ENCODE measurements around the gene FAT1.

FAT1 gene

DNA sequence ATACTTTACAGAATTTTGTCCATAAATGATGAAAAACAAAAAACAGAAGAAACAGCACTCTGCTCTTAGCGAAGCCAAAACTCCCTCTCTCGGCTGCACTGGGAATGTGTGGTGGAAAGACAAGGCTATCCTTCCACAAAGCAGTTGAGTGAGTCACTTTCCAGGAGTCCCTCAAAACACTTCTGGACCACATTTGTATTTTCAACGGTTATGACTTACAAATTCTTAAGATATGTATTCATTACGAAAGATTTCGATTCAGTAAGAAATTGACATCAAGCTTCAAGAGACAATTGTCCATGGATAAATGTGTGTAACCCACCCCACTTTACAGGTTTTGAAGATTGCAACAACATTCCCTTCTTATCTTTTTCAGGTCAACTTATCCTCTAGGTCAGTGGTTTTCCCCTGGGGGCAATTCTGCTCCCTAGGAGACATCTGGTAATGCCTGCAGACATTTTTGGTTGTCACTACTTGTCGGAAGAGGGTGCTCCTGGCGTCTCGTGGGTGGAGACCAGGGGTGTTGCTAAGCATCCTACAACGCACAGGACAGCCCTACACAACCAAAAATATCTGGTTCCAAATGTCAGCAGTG is 101.6 kb downstream of the FAT1 start:
- DNase-seq, result no peak
- Histone ChIP-seq H3K4me3 (ENCODE audit: low read depth, low read length) (no peak overlapping the region), H3K9me3 (no peaks in the 10 kb centered on the region), H3K27me3 (no peaks in the 10 kb centered on the region; the same call in 1 of the 2 replicates), H3K36me3 (no peaks in the 10 kb centered on the region), H3K4me1 (no peaks in the 10 kb centered on the region)
- TF ChIP-seq, protein P1, sequence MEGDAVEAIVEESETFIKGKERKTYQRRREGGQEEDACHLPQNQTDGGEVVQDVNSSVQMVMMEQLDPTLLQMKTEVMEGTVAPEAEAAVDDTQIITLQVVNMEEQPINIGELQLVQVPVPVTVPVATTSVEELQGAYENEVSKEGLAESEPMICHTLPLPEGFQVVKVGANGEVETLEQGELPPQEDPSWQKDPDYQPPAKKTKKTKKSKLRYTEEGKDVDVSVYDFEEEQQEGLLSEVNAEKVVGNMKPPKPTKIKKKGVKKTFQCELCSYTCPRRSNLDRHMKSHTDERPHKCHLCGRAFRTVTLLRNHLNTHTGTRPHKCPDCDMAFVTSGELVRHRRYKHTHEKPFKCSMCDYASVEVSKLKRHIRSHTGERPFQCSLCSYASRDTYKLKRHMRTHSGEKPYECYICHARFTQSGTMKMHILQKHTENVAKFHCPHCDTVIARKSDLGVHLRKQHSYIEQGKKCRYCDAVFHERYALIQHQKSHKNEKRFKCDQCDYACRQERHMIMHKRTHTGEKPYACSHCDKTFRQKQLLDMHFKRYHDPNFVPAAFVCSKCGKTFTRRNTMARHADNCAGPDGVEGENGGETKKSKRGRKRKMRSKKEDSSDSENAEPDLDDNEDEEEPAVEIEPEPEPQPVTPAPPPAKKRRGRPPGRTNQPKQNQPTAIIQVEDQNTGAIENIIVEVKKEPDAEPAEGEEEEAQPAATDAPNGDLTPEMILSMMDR (IDR thresholded peaks at IDR 0.05; ENCODE audit: low read depth, low read length), result peak; percentile 9; the same call in 1 of the 2 replicates

DNA sequence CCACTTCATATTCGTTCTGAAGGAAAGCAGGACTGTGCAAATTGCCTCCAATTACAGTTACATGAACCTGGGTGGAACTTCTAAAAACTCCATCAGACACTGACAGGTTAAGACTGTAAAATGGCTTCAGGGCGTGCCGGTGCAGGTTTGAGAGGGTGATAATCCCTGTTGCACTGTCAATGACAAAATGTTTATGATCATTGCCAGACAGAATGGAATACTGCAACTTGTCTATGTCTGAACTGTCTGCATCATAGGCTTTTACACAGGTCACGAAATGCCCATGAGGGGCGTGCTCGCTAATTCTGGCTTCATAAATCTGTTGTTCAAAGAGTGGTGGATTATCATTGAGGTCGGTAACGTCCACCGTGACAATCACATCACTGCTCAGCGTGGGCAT is 104.6 kb downstream of the FAT1 start:
- H3K9me3 ChIP-seq, result no peaks in the 10 kb centered on the region
- TF ChIP-seq, protein P1 (IDR thresholded peaks at IDR 0.05; ENCODE audit: low read depth, low read length), result no peak
- H3K4me3 ChIP-seq (ENCODE audit: low read depth, low read length), result no peak overlapping the region
- no peaks in the 10 kb centered on the region; the same call in none of the 2 replicates for H3K27me3 ChIP-seq
- H3K36me3 ChIP-seq, result no peaks in the 10 kb centered on the region
- H3K4me1 ChIP-seq, result no peaks in the 10 kb centered on the region
- no peak for DNase-seq

DNA sequence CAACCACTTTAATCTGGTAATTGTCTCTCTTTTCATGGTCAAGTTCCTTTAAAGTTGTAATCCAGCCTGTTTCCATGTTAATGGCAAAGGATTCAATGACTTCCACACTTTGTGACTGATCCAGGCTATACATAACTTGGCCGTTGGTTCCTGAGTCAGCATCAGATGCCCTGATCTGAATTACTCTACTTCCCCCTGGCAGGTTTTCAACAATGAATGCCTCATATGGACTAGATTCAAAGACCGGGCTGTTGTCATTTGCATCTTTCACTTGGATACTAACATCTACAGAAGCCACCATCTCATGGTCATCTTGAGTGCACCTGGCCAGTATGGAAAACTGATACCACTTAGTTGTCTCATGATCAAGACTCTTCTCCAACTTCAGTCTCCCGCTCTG is 105.7 kb downstream of the FAT1 start:
- no peak overlapping the region for H3K4me3 ChIP-seq (ENCODE audit: low read depth, low read length)
- TF ChIP-seq, protein P1 (IDR thresholded peaks at IDR 0.05; ENCODE audit: low read depth, low read length), result no peak
- H3K9me3 ChIP-seq, result no peaks in the 10 kb centered on the region
- H3K4me1 ChIP-seq, result no peaks in the 10 kb centered on the region
- no peak for DNase-seq
- H3K36me3 ChIP-seq, result no peaks in the 10 kb centered on the region
- H3K27me3 ChIP-seq, result peaks cover 4% of the 10 kb centered on the region

DNA sequence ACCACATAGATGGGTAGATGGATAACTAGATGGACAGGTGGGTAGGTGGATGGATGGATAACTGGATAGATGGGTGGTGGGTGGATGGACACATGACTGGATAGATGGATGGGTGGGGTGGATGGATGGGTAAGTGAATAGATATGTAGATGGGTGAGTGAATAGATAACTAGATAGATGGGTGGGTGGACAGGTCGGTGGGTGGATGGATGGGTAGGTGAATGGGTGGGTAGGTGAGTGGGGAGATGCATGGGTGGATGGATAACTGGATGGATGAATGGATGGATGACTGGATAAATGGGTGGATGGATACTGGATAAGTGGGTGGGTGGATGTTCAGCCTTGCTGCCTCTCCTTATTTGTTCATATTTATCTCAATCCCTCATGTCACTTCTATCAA is 116.2 kb downstream of the FAT1 start:
- no peaks in the 10 kb centered on the region for H3K27me3 ChIP-seq
- H3K4me1 ChIP-seq, result no peaks in the 10 kb centered on the region
- DNase-seq, result no peak
- H3K36me3 ChIP-seq, result no peaks in the 10 kb centered on the region
- H3K4me3 ChIP-seq (ENCODE audit: low read depth, low read length), result no peak overlapping the region
- no peaks in the 10 kb centered on the region for H3K9me3 ChIP-seq
- TF ChIP-seq, protein P1 (IDR thresholded peaks at IDR 0.05; ENCODE audit: low read depth, low read length), result no peak

DNA sequence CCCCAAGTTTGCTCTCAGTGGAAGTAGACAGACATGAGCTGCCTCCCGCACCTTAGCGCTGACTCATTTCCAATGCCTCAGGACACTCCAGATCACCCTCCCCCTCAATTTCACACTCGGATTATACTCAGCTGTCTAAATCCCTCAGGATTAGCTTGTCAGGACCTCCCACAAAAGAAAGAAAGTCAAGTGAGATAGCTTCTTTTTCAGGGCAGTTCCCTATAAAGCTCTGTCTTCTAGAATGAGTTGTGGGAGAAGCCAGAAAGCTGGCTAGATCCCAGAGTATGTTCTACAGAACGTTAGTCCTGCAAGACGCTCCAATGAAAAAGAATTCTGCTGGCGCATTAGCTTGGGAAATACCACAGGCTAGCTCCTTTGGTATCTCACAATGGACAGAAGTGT is 117.1 kb downstream of the FAT1 start:
- Histone ChIP-seq H3K36me3 (no peaks in the 10 kb centered on the region), H3K27me3 (no peaks in the 10 kb centered on the region), H3K9me3 (no peaks in the 10 kb centered on the region), H3K4me1 (no peaks in the 10 kb centered on the region), H3K4me3 (ENCODE audit: low read depth, low read length) (no peak overlapping the region)
- TF ChIP-seq, protein P1 (IDR thresholded peaks at IDR 0.05; ENCODE audit: low read depth, low read length), result no peak
- DNase-seq, result no peak

DNA sequence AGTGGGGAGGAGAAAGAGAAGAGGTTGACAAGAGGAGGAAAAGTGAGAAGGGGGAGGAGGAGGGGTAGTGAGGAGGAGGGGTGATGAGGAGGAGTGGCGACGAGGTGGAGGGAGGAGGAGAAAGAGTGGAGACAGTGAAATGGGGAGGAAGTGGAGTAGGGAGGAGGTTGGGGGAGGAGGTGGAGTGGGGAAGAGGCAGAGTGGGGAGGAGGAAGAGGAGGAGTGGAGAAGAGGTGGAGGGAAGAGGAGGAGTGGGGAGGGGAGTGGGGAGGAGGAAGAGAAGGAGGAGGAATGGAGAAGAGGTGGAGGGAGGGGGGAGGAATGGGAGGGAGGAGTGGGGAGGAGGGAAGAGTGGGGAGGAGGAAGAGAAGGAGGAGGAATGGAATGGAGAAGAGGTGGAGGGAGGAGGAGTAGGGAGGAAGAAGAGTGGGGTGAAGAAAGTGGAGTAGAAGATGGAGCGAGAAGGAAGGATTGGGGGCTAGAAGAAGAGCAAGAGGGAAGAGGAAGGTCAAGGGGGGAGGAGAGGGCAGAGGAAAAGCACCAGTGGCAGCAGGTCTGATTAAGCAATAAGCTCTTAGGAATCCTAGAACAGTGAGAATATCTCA is 118.3 kb downstream of the FAT1 start:
- Histone ChIP-seq H3K27me3 (no peaks in the 10 kb centered on the region), H3K36me3 (no peaks in the 10 kb centered on the region), H3K4me1 (no peaks in the 10 kb centered on the region), H3K9me3 (no peaks in the 10 kb centered on the region), H3K4me3 (ENCODE audit: low read depth, low read length) (no peak overlapping the region)
- TF ChIP-seq, protein P1 (IDR thresholded peaks at IDR 0.05; ENCODE audit: low read depth, low read length), result no peak
- no peak for DNase-seq
